H9 (cell line): ENCODE results near the gene TRAK1. TPM values are rescaled to one million over a fixed set of nuclear protein-coding genes. Genes with fewer than 3 reads are reported as not detected.

Experiments used
- DNase-seq: peaks from one replicate; pipeline ENCODE4 v3.0.0-alpha.2; 2017
- H2AFZ ChIP-seq: one replicate; pipeline ENCODE4 v1.6.1; 2013; ENCODE audit warnings: mild to moderate bottlenecking, low read length, control low read depth, moderate library complexity
- H2AK5ac ChIP-seq: 2 replicates; pipeline ENCODE4 v1.6.1; 2013; ENCODE audit warnings: low read length, control low read depth, mixed read lengths; ENCODE audit not compliant: insufficient read length
- H2BK120ac ChIP-seq: one replicate; pipeline ENCODE4 v1.6.1; 2013; ENCODE audit warnings: low read depth, mild to moderate bottlenecking, low read length, control low read depth, inconsistent platforms; ENCODE audit not compliant: poor library complexity, severe bottlenecking
- H2BK12ac ChIP-seq: 2 replicates; pipeline ENCODE4 v1.6.1; 2013; ENCODE audit warnings: low read length, control low read depth, mixed read lengths, low read depth; ENCODE audit not compliant: insufficient read length
- H2BK15ac ChIP-seq: 2 replicates; pipeline ENCODE4 v1.6.1; 2013; ENCODE audit warnings: low read depth, low read length, control low read depth
- H2BK20ac ChIP-seq: one replicate; pipeline ENCODE4 v1.6.1; 2013; ENCODE audit warnings: low read depth, mild to moderate bottlenecking, low read length, control low read depth, inconsistent platforms; ENCODE audit not compliant: poor library complexity, severe bottlenecking
- H2BK5ac ChIP-seq: 2 replicates; pipeline ENCODE4 v1.6.1; 2013; ENCODE audit warnings: low read length, control low read depth, mixed read lengths; ENCODE audit not compliant: insufficient read length
- H3K14ac ChIP-seq: 2 replicates; pipeline ENCODE4 v1.6.1; 2013; ENCODE audit warnings: low read length, control low read depth; ENCODE audit not compliant: insufficient read depth
- H3K18ac ChIP-seq: 2 replicates; pipeline ENCODE4 v1.6.1; 2013; ENCODE audit warnings: low read depth, mild to moderate bottlenecking, mixed read lengths, low read length, control low read depth; ENCODE audit not compliant: insufficient read length
- H3K23ac ChIP-seq: 2 replicates; pipeline ENCODE4 v1.6.1; 2013; ENCODE audit warnings: low read length, control low read depth, mixed read lengths, low read depth; ENCODE audit not compliant: insufficient read length
- H3K23me2 ChIP-seq: 2 replicates; pipeline ENCODE4 v1.6.1; 2013; ENCODE audit warnings: low read depth, mild to moderate bottlenecking, mixed read lengths, low read length, control low read depth; ENCODE audit not compliant: insufficient read length, poor library complexity, severe bottlenecking
- H3K27ac ChIP-seq: 2 replicates; pipeline ENCODE4 v1.5.1; 2013; ENCODE audit warnings: low read length, control low read depth, mixed read lengths, low read depth; ENCODE audit not compliant: insufficient read length
- H3K27me3 ChIP-seq: 2 replicates; pipeline ENCODE4 v1.6.1; 2013; ENCODE audit warnings: low read length, control low read depth, inconsistent platforms; ENCODE audit not compliant: insufficient read depth
- H3K4ac ChIP-seq: 2 replicates; pipeline ENCODE4 v1.6.1; 2013; ENCODE audit warnings: low read depth, mild to moderate bottlenecking, control low read depth, inconsistent platforms, low read length, moderate library complexity
- H3K4me1 ChIP-seq: 2 replicates; pipeline ENCODE4 v1.6.1; 2013; ENCODE audit warnings: low read length, control low read depth, inconsistent platforms; ENCODE audit not compliant: insufficient read depth
- H3K4me2 ChIP-seq: 2 replicates; pipeline ENCODE4 v1.6.1; 2013; ENCODE audit warnings: low read length, control low read depth, mixed read lengths; ENCODE audit not compliant: insufficient read length, insufficient read depth
- H3K56ac ChIP-seq: 2 replicates; pipeline ENCODE4 v1.6.1; 2013; ENCODE audit warnings: low read depth, mild to moderate bottlenecking, mixed read lengths, low read length, control low read depth; ENCODE audit not compliant: insufficient read length
- H3K79me1 ChIP-seq: 2 replicates; pipeline ENCODE4 v1.6.1; 2013; ENCODE audit warnings: low read depth, mild to moderate bottlenecking, moderate library complexity, low read length, control low read depth, inconsistent platforms; ENCODE audit not compliant: insufficient read depth, poor library complexity, severe bottlenecking
- H3K79me2 ChIP-seq: 2 replicates; pipeline ENCODE4 v1.6.1; 2013; ENCODE audit warnings: low read length, control low read depth, inconsistent platforms; ENCODE audit not compliant: insufficient read depth
- H3K9ac ChIP-seq: 2 replicates; pipeline ENCODE4 v1.6.1; 2013; ENCODE audit warnings: low read length, control low read depth, mixed read lengths; ENCODE audit not compliant: insufficient read length; ENCODE audit errors: extremely low read depth
- H3K9me3 ChIP-seq: one replicate; pipeline ENCODE4 v1.6.1; 2013; ENCODE audit warnings: low read depth, low read length, inconsistent platforms; ENCODE audit not compliant: control insufficient read depth
- H3T11ph ChIP-seq: one replicate; pipeline ENCODE4 v1.6.1; 2013; ENCODE audit warnings: mild to moderate bottlenecking, low read length, control low read depth, inconsistent platforms
- H4K20me1 ChIP-seq: one replicate; pipeline ENCODE4 v1.6.1; 2013; ENCODE audit not compliant: control insufficient read depth, insufficient read length, insufficient read depth
- H4K5ac ChIP-seq: 2 replicates; pipeline ENCODE4 v1.6.1; 2013; ENCODE audit warnings: low read depth, mild to moderate bottlenecking, mixed read lengths, low read length, control low read depth; ENCODE audit not compliant: insufficient read length
- H4K8ac ChIP-seq: replicated peaks from 2 replicates; pipeline ENCODE4 v1.6.1; 2013; ENCODE audit warnings: low read length, control low read depth, mixed read lengths, low read depth; ENCODE audit not compliant: insufficient read length
- H4K91ac ChIP-seq: 2 replicates; pipeline ENCODE4 v1.6.1; 2013; ENCODE audit warnings: low read depth, mild to moderate bottlenecking, moderate library complexity, mixed read lengths, low read length, control low read depth; ENCODE audit not compliant: insufficient read length
- H3K27ac Mint-ChIP-seq, 3 experiments: 2 replicates in 2 of 3; 3 replicates in 1 of 3; pipeline ENCODE4 v1.8.0; 2020 to 2021; ENCODE audit warnings: mixed read lengths in 3 of 3, mild to moderate bottlenecking in 1 of 3, moderate library complexity in 1 of 3
- H3K27me3 Mint-ChIP-seq: 2 replicates; pipeline ENCODE4 v1.8.0; 2021; ENCODE audit warnings: low read depth, mild to moderate bottlenecking, moderate library complexity, mixed read lengths
- H3K36me3 Mint-ChIP-seq, 3 experiments: 2 replicates in 2 of 3; 3 replicates in 1 of 3; pipeline ENCODE4 v1.8.0; 2020 to 2021; ENCODE audit warnings: low read depth in 3 of 3, mixed read lengths in 3 of 3; ENCODE audit not compliant: insufficient read depth in 1 of 3
- H3K4me1 Mint-ChIP-seq, 2 experiments: 2 replicates each; pipeline ENCODE4 v1.8.0; 2020; ENCODE audit warnings: mixed read lengths in 2 of 2
- H3K4me3 Mint-ChIP-seq, 2 experiments: 2 replicates in 1 of 2; 3 replicates in 1 of 2; pipeline ENCODE4 v1.8.0; 2020 to 2021; ENCODE audit warnings: mild to moderate bottlenecking in 2 of 2, mixed read lengths in 2 of 2, moderate library complexity in 1 of 2
- H3K9me3 Mint-ChIP-seq, 2 experiments: 2 replicates in 1 of 2; 3 replicates in 1 of 2; pipeline ENCODE4 v1.8.0; 2020; ENCODE audit warnings: mild to moderate bottlenecking in 2 of 2, mixed read lengths in 2 of 2, moderate library complexity in 1 of 2
- WGBS: extraction: QIAGEN DNeasy Blood & Tissue Kit; methylation state at CpG from one replicate; pipeline ENCODE4 v1.1.7; 2013; ENCODE audit warnings: missing lambda C conversion rate, low lambda C conversion rate, mixed read lengths; ENCODE audit not compliant: insufficient read length; ENCODE audit errors: extremely low coverage; 5-methylcytosine and 5-hydroxymethylcytosine counted together
- total RNA-seq: library from RNA; stranded (reverse); gene quantifications from 2 replicates; pipeline ENCODE4 v1.2.1, GENCODE V29; 2021
- TF ChIP-seq, protein P1 (sequence below): fragments of 200-600 bp; sonication (generic); conservative IDR thresholded peaks from 3 replicates; pipeline ENCODE4 v1.8.0; 2021; ENCODE audit warnings: antibody characterized with exemption, mild to moderate bottlenecking

TRAK1 gene
- total RNA-seq, 1 experiment from 2014 or later, result 34.2 TPM

- H3K18ac ChIP-seq, result no peak overlapping the region
- Mint-ChIP-seq H3K27me3 (no peaks in the 10 kb centered on the region), H3K4me1 (peaks cover 21 to 30% of the 10 kb centered on the region in 2 experiments), H3K27ac (no peak overlapping the region), H3K36me3 (peaks cover 0 to 14% (median 7%) of the 10 kb centered on the region in 3 experiments; a peak in 4 of 7 replicates), H3K9me3 (peaks cover 11 to 13% of the 10 kb centered on the region in 2 experiments; a peak in 4 of 5 replicates), H3K4me3 (no peak overlapping the region)
- no peak overlapping the region for H2BK20ac ChIP-seq
- peaks cover 3% of the 10 kb centered on the region; the same call in 1 of the 2 replicates for H3K79me2 ChIP-seq
- no peaks in the 10 kb centered on the region for H3K23me2 ChIP-seq
- H3K4me1 ChIP-seq, result peaks cover 4% of the 10 kb centered on the region; the same call in 1 of the 2 replicates
- WGBS, result no CpG with 5 or more reads among the region's 7 CpGs
- no peak overlapping the region for H3K56ac ChIP-seq
- H3K23ac ChIP-seq, result no peak overlapping the region
- no peak overlapping the region for H3K27ac ChIP-seq
- H2BK12ac ChIP-seq, result no peak overlapping the region
- no peak overlapping the region for H4K5ac ChIP-seq
- no peak overlapping the region for H2AFZ ChIP-seq
- no peaks in the 10 kb centered on the region for H4K20me1 ChIP-seq
- no peak overlapping the region for H3K4ac ChIP-seq
- H3K14ac ChIP-seq, result no peak overlapping the region
- H4K8ac ChIP-seq, result no peak overlapping the region
- no peak overlapping the region for H2BK15ac ChIP-seq
- H3T11ph ChIP-seq, result no peak overlapping the region
- no peak overlapping the region for H3K4me2 ChIP-seq
- peaks cover 3% of the 10 kb centered on the region for H3K79me1 ChIP-seq
- H2BK120ac ChIP-seq, result no peak overlapping the region
- H2BK5ac ChIP-seq, result no peak overlapping the region
- no peaks in the 10 kb centered on the region for H3K9me3 ChIP-seq
- TF ChIP-seq, protein P1, sequence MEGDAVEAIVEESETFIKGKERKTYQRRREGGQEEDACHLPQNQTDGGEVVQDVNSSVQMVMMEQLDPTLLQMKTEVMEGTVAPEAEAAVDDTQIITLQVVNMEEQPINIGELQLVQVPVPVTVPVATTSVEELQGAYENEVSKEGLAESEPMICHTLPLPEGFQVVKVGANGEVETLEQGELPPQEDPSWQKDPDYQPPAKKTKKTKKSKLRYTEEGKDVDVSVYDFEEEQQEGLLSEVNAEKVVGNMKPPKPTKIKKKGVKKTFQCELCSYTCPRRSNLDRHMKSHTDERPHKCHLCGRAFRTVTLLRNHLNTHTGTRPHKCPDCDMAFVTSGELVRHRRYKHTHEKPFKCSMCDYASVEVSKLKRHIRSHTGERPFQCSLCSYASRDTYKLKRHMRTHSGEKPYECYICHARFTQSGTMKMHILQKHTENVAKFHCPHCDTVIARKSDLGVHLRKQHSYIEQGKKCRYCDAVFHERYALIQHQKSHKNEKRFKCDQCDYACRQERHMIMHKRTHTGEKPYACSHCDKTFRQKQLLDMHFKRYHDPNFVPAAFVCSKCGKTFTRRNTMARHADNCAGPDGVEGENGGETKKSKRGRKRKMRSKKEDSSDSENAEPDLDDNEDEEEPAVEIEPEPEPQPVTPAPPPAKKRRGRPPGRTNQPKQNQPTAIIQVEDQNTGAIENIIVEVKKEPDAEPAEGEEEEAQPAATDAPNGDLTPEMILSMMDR, result no peak
- H3K27me3 ChIP-seq, result no peaks in the 10 kb centered on the region
- no peak overlapping the region for H2AK5ac ChIP-seq
- DNase-seq, result no peak
- H4K91ac ChIP-seq, result no peak overlapping the region
- H3K9ac ChIP-seq, result no peak overlapping the region
These were observed 9.2 kb upstream of the TRAK1 start for GRCh38 chr3:42081838-42082473.
